Colonic mucosa (tissue), 4 donors: ENCODE data around the gene USP28. TPM values are rescaled to one million over a fixed set of nuclear protein-coding genes. Genes with fewer than 3 reads are reported as not detected.
A peak's percentile ranks its signal among the peaks of the same experiment; 100 is the strongest.

ENCODE experiments used
- DNase-seq: peaks from one replicate; pipeline ENCODE4 v3.0.0-alpha.2; 2020
- H3K27ac ChIP-seq: fragments of 200-600 bp; one replicate; pipeline ENCODE4 v1.8.0; 2021
- H3K27me3 ChIP-seq: fragments of 200-600 bp; one replicate; pipeline ENCODE4 v1.8.0; 2021
- H3K36me3 ChIP-seq: fragments of 200-600 bp; one replicate; pipeline ENCODE4 v1.8.0; 2021
- H3K4me1 ChIP-seq: fragments of 200-600 bp; one replicate; pipeline ENCODE4 v1.8.0; 2021; ENCODE audit warnings: mild to moderate bottlenecking
- H3K4me3 ChIP-seq: fragments of 200-600 bp; one replicate; pipeline ENCODE4 v1.8.0; 2021
- H3K9ac ChIP-seq, 2 donors: one replicate each; pipeline ENCODE4 v1.7.0; 2013; ENCODE audit warnings: control low read depth in 2 of 2, low read depth in 2 of 2, low read length in 2 of 2
- H3K9me3 ChIP-seq: fragments of 200-600 bp; one replicate; pipeline ENCODE4 v1.8.0; 2021
- intact Hi-C: fragments of 100-400 bp; cut with DNase I; formaldehyde crosslinking; loops from one replicate; pipeline ENCODE4 v1.14.1; 2022
- total RNA-seq, 2 donors: library from RNA; stranded (reverse); fragmentation: NEBNext Ultra II Directional in 1 of 2; extraction: Animal tissue kit (Norgen Biotek cat#: 25700) in 1 of 2; gene quantifications; one replicate each; pipeline ENCODE4 v1.2.1, GENCODE V29; 2021
- TF ChIP-seq, protein P1 (sequence below): fragments of 200-600 bp; IDR thresholded peaks from one replicate; pipeline ENCODE4 v1.8.0; 2022; ENCODE audit warnings: antibody characterized with exemption, mild to moderate bottlenecking
- donor health status: healthy.
- donor health status: DM: no; HTN: no; CAD: no.
- donor health status: DM: no; HTN: no; CAD: no.

Gene USP28
- total RNA-seq, 2 donors from 2014 or later = 25.7 to 35.3 TPM

DNA sequence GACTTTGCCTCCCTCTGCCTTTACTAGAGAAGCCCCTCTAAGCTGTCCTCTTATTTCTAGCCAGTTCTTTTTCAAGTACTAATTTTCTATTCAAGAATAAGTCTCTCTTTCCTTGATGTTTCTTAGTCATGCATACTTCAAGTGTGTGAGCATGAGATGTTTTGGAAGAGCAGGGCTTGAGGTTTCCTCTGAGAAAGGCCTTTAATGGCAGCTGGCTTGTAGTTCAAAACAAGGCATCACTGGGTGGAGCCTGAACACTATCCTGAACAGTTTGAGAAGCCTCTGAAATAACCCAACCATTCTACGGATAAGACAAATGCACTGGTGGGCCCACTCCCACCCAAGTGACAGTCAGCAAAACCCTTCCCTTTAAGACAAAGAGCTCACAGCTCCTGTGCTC is 58.2 kb downstream of the USP28 start:
- TF ChIP-seq, protein P1, sequence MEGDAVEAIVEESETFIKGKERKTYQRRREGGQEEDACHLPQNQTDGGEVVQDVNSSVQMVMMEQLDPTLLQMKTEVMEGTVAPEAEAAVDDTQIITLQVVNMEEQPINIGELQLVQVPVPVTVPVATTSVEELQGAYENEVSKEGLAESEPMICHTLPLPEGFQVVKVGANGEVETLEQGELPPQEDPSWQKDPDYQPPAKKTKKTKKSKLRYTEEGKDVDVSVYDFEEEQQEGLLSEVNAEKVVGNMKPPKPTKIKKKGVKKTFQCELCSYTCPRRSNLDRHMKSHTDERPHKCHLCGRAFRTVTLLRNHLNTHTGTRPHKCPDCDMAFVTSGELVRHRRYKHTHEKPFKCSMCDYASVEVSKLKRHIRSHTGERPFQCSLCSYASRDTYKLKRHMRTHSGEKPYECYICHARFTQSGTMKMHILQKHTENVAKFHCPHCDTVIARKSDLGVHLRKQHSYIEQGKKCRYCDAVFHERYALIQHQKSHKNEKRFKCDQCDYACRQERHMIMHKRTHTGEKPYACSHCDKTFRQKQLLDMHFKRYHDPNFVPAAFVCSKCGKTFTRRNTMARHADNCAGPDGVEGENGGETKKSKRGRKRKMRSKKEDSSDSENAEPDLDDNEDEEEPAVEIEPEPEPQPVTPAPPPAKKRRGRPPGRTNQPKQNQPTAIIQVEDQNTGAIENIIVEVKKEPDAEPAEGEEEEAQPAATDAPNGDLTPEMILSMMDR = no peak
- no peaks in the 10 kb centered on the region for H3K36me3 ChIP-seq
- H3K4me1 ChIP-seq = no peaks in the 10 kb centered on the region

DNA sequence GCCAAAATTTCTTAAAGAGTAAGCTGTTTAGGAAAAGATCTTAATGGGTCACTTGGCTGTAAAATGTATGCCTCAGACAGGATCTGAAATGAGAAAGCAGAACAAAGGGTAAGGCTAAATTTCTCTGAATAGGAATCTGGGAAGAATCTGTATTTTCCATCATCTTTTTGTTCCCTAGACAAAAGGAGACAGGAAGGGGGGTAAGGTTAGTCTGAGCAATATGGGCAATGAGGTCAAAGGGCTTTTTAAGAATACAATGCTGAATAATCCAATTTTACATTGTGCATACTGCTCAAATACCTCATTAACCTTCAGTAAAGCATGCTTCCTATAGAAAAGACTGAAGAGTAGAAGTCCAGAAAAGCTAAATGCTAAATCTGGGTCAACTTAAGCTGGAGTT is 61.2 kb downstream of the USP28 start:
- TF ChIP-seq, protein P1 = no peak
- Histone ChIP-seq H3K27me3 (no peaks in the 10 kb centered on the region), H3K9me3 (no peaks in the 10 kb centered on the region), H3K4me1 (no peaks in the 10 kb centered on the region), H3K27ac (no peak overlapping the region), H3K4me3 (no peak overlapping the region), H3K9ac (no peak overlapping the region), H3K36me3 (no peaks in the 10 kb centered on the region)
- intact Hi-C loops = no loop called here
- no peak for DNase-seq

More for the DNA sequence above, 58.2 kb downstream of the USP28 start:
- intact Hi-C loops = no loop called here
- Histone ChIP-seq H3K27ac (no peak overlapping the region), H3K27me3 (no peaks in the 10 kb centered on the region), H3K4me3 (no peak overlapping the region), H3K9me3 (no peaks in the 10 kb centered on the region), H3K9ac (no peak overlapping the region)
- DNase-seq = no peak

DNA sequence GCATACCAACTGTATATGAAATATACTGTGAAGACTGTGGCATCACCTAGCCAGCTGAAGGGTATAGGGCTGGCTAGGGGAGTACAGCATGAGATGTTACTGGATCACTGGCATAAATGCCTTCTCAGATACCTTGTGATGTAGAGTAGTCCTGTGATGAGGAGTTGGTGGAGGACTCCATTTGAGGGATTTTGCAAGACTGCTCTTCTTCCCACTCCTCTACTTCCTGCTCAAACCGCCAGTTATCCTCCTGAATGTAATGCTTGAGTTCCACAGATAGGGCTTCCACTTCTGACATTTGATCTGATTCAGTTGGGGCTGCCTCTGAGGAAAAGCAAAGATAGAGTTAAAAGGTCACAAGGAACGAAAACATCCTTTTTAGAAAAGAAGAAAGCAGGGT is 66.4 kb downstream of the USP28 start:
- Histone ChIP-seq H3K9ac (no peak overlapping the region), H3K4me1 (no peaks in the 10 kb centered on the region), H3K4me3 (no peak overlapping the region), H3K27me3 (no peaks in the 10 kb centered on the region), H3K36me3 (no peaks in the 10 kb centered on the region), H3K9me3 (no peaks in the 10 kb centered on the region), H3K27ac (no peak overlapping the region)
- no peak for DNase-seq
- TF ChIP-seq, protein P1 = no peak
- intact Hi-C loops = loop anchor here (5.0 kb wide), 1 partner anchor 453 kb away; no protein-coding TSS in a partner anchor

DNA sequence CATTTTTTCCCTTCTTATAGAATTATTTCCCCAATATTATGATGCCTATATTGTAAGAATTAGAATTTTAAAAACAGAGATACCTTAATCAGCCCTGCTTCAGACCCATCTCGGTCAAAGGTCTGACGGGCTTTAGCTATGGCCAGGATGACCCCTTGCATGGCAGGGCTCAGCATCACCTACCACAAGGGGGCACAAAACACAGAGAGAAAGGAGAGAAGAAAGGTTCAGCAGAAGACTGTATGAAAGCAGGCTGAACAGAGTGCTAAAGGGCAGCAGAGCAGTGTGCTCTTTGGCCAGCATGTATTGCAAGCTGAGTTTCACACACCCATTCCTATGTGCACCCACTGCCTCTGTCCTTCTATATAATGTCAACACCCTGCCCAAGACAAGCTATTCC is 69.0 kb downstream of the USP28 start:
- DNase-seq = peak; percentile 26

DNA sequence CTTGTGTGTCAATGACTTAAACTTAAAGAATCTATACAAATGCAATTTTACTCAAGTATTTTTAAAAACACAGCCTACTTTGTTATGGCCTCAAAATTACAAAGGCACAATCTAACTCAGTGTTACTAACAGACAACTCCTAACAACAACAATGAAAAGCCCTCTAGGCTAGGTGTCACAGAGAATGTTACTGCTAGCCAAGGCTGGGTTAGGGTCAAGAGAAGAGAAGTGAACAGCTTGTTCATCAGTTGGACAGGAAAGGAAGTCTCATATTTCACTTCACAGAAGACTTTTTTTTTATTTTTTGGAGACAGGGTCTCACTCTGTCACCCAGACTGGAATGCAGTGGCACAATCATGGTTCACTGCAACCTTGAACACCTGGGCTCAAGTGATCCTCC is 69.7 kb downstream of the USP28 start:
- Histone ChIP-seq H3K27me3 (no peaks in the 10 kb centered on the region), H3K9ac (no peak overlapping the region), H3K4me3 (no peak overlapping the region), H3K9me3 (no peaks in the 10 kb centered on the region), H3K4me1 (no peaks in the 10 kb centered on the region), H3K36me3 (peaks cover 4% of the 10 kb centered on the region), H3K27ac (no peak overlapping the region)
- intact Hi-C loops = loop anchor here (5.0 kb wide), 1 partner anchor 457 kb away; no protein-coding TSS in a partner anchor
- TF ChIP-seq, protein P1 = no peak
- no peak for DNase-seq

More for the DNA sequence above, 69.0 kb downstream of the USP28 start:
- Histone ChIP-seq H3K36me3 (peaks cover 4% of the 10 kb centered on the region), H3K4me3 (no peak overlapping the region), H3K4me1 (no peaks in the 10 kb centered on the region), H3K9ac (no peak overlapping the region), H3K27me3 (no peaks in the 10 kb centered on the region), H3K27ac (no peak overlapping the region), H3K9me3 (no peaks in the 10 kb centered on the region)
- TF ChIP-seq, protein P1 = peak; percentile 36
- intact Hi-C loops = loop anchor here (5.0 kb wide), 1 partner anchor 456 kb away; no protein-coding TSS in a partner anchor
